ENCODE measurements around the gene SIGLEC15.

DNA sequence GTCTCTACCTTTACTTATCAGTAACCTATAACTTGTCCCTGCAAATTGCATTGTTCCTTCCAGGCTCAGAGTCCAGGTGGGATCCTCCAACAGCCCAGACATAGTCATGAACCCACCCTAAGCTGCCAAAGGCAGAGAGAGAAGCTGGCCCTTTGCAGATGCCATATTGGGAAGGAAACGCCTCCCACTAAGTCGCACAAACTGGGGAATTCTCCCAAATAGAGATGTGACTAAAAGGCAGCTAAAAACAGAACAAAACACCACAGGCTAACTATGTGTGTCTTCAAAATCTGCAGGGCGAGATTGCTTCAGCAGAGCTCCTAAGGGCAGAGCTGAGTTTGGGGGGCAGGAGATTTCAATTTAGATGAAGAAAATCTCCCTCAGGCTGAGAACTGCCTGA, 38.5 kb upstream of the SIGLEC15 start:
- no peak for TF ChIP-seq POLR2AphosphoS5 (IDR thresholded peaks at IDR 0.05)
- TF ChIP-seq, protein P1, sequence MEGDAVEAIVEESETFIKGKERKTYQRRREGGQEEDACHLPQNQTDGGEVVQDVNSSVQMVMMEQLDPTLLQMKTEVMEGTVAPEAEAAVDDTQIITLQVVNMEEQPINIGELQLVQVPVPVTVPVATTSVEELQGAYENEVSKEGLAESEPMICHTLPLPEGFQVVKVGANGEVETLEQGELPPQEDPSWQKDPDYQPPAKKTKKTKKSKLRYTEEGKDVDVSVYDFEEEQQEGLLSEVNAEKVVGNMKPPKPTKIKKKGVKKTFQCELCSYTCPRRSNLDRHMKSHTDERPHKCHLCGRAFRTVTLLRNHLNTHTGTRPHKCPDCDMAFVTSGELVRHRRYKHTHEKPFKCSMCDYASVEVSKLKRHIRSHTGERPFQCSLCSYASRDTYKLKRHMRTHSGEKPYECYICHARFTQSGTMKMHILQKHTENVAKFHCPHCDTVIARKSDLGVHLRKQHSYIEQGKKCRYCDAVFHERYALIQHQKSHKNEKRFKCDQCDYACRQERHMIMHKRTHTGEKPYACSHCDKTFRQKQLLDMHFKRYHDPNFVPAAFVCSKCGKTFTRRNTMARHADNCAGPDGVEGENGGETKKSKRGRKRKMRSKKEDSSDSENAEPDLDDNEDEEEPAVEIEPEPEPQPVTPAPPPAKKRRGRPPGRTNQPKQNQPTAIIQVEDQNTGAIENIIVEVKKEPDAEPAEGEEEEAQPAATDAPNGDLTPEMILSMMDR (IDR thresholded peaks at IDR 0.05), result no peak

Data from breast epithelium (tissue), 3 donors.